K562 (cell line): ENCODE measurements around the gene TANC1. TPM values are rescaled to one million over a fixed set of nuclear protein-coding genes. Genes with fewer than 3 reads are reported as not detected.

Source experiments
- ATAC-seq: fragments of 200-7000 bp; cut with Tn5 transposase; 3 replicates; pipeline ENCODE4 v1.9.1; 2020; ENCODE audit warnings: moderate library complexity
- BruUV-seq: library from RNA; stranded (reverse); fragments of 400-500 nt; replicated peaks from 2 replicates; lab custom pipeline; 2021; lab: Mats Ljungman, UMichigan
- CTCF ChIA-PET: fragments of 300-600 bp; formaldehyde crosslinking; extraction: SDS; loops from one replicate; lab custom pipeline; 2021; ENCODE audit warnings: low intra/inter-chr PET ratio; lab: Yijun Ruan, JAX
- POLR2A ChIA-PET: fragments of 300-600, 350-650 bp; sonication (Branson Sonifier 250); formaldehyde crosslinking; extraction: SDS; loops from one replicate; lab custom pipeline; 2021; ENCODE audit warnings: antibody characterized with exemption, inconsistent platforms; lab: Yijun Ruan, JAX
- DNase-seq, 4 experiments: peaks; one replicate each; pipeline versions ENCODE4 v3.0.0 to v3.0.0-alpha.2; 2011 to 2018; ENCODE audit warnings: low spot score in 3 of 4, mixed read lengths in 3 of 4; ENCODE audit errors: extremely low read depth in 1 of 4
- FAIRE-seq: peaks from 2 replicates; lab custom pipeline; 2011; peaks lifted over from hg19 to GRCh38; lab: Jason Lieb, UNC
- H2AFZ ChIP-seq: 2 replicates; pipeline ENCODE4 v1.6.0; 2011; ENCODE audit warnings: low read depth, low read length, control low read depth, inconsistent platforms
- H3K27ac ChIP-seq: fragments of 200-600 bp; 3 replicates; pipeline ENCODE4 v1.8.0; 2011; ENCODE audit warnings: low read depth, mild to moderate bottlenecking, control low read depth, inconsistent platforms, low read length, moderate library complexity, mixed read lengths; ENCODE audit errors: extremely low read depth
- H3K27me3 ChIP-seq, 2 experiments: fragments of 300-600 bp in 1 of 2; 2 replicates in 1 of 2; 3 replicates in 1 of 2; pipeline versions ENCODE4 v1.6.0 to v1.8.0; 2011; ENCODE audit warnings: inconsistent platforms in 2 of 2, low read length in 2 of 2, mild to moderate bottlenecking in 1 of 2, mixed read lengths in 1 of 2, moderate library complexity in 1 of 2; ENCODE audit not compliant: control insufficient read depth in 2 of 2, insufficient read depth in 2 of 2
- H3K36me3 ChIP-seq: fragments of 300-600 bp; 3 replicates; pipeline ENCODE4 v1.8.0; 2011; ENCODE audit warnings: mild to moderate bottlenecking, low read length, inconsistent platforms; ENCODE audit not compliant: control insufficient read depth, insufficient read depth
- H3K4me1 ChIP-seq, 2 experiments: fragments of 200-600 bp in 1 of 2; replicated peaks in 1 of 2; 2 replicates in 1 of 2; 3 replicates in 1 of 2; pipeline versions ENCODE4 v1.5.1 to v1.8.0; 2011; ENCODE audit warnings: inconsistent platforms in 2 of 2, low read length in 2 of 2, mild to moderate bottlenecking in 1 of 2, mixed read lengths in 1 of 2, moderate library complexity in 1 of 2; ENCODE audit not compliant: control insufficient read depth in 2 of 2, insufficient read depth in 2 of 2
- H3K4me2 ChIP-seq: 2 replicates; pipeline ENCODE4 v1.6.1; 2011; ENCODE audit warnings: low read length, control low read depth, inconsistent platforms, mixed read lengths; ENCODE audit not compliant: insufficient read depth
- H3K4me3 ChIP-seq: fragments of 200-600 bp; sonication (generic), shearing (Covaris generic); 2 replicates; pipeline ENCODE4 v1.5.1; 2016; ENCODE audit warnings: control low read depth, inconsistent platforms
- H3K79me2 ChIP-seq: fragments of 200-600 bp; 3 replicates; pipeline ENCODE4 v1.8.0; 2011; ENCODE audit warnings: low read length, inconsistent platforms; ENCODE audit not compliant: control insufficient read depth, insufficient read depth
- H3K9ac ChIP-seq, 2 experiments: 2 replicates each; pipeline versions ENCODE4 v1.6.0 to v1.6.1; 2011; ENCODE audit warnings: low read depth in 2 of 2, low read length in 2 of 2, control low read depth in 1 of 2, inconsistent platforms in 1 of 2, mild to moderate bottlenecking in 1 of 2, mixed read lengths in 1 of 2; ENCODE audit not compliant: insufficient read depth in 1 of 2
- H3K9me1 ChIP-seq: one replicate; pipeline ENCODE4 v1.6.0; 2011; ENCODE audit warnings: inconsistent platforms, mild to moderate bottlenecking, low read length, moderate library complexity; ENCODE audit not compliant: control insufficient read depth, insufficient read depth
- H3K9me3 ChIP-seq: replicated peaks from 2 replicates; pipeline ENCODE4 v1.5.1; 2011; ENCODE audit warnings: low read depth, low read length, inconsistent platforms; ENCODE audit not compliant: control insufficient read depth, insufficient read depth
- H4K20me1 ChIP-seq: replicated peaks from 2 replicates; pipeline ENCODE4 v1.6.1; 2011; ENCODE audit warnings: low read length, inconsistent platforms, mixed read lengths; ENCODE audit not compliant: control insufficient read depth, insufficient read depth
- BRD9 ChIP-seq: fragments of 450-650 bp; IDR thresholded peaks from 2 replicates; pipeline ENCODE4 v1.6.1; 2018; ENCODE audit warnings: low read depth; ENCODE audit not compliant: partially characterized antibody
- BRF1 ChIP-seq: IDR thresholded peaks from 3 replicates; pipeline ENCODE4 v1.6.1; 2011; ENCODE audit warnings: borderline replicate concordance, mild to moderate bottlenecking; ENCODE audit not compliant: insufficient read length; ENCODE audit errors: extremely low read depth
- ELF2 ChIP-seq: fragments of 250-450 bp; sonication (Bioruptor Pico); IDR thresholded peaks from 2 replicates; pipeline ENCODE4 v1.5.0; 2021; ENCODE audit warnings: mild to moderate bottlenecking
- PCBP2 ChIP-seq: fragments of 200-400 bp; formaldehyde crosslinking; IDR thresholded peaks from 2 replicates; pipeline ENCODE4 v1.6.1; 2018; ENCODE audit warnings: low read length, low read depth, mild to moderate bottlenecking, moderate library complexity; ENCODE audit not compliant: poor library complexity, severe bottlenecking
- SRSF1 ChIP-seq: fragments of 200-400 bp; formaldehyde crosslinking; IDR thresholded peaks from 2 replicates; pipeline ENCODE4 v1.6.1; 2017; ENCODE audit warnings: mild to moderate bottlenecking, low read depth, low read length, moderate library complexity
- ZNF57 ChIP-seq: fragments of 450-650 bp; formaldehyde crosslinking; IDR thresholded peaks from 2 replicates; pipeline ENCODE4 v1.4.0; 2020; ENCODE audit warnings: mild to moderate bottlenecking, moderate library complexity
- WGBS: fragments of 100-300 bp; shearing (Covaris generic); methylation state at CpG from one replicate; pipeline ENCODE4 v1.1.6; 2016; ENCODE audit warnings: low coverage, mixed read lengths; ENCODE audit not compliant: insufficient coverage; ENCODE audit errors: missing lambda C conversion rate; 5-methylcytosine and 5-hydroxymethylcytosine counted together
- in situ Hi-C: fragments of 300-500 bp; cut with MboI; formaldehyde crosslinking; loops from 4 replicates; pipeline ENCODE4 v1.15.0; 2018; ENCODE audit warnings: inconsistent platforms, mixed read lengths
- intact Hi-C: fragments of 100-400 bp; cut with micrococcal nuclease; formaldehyde crosslinking; loops from 2 replicates; pipeline ENCODE4 v1.14.2; 2022
- polyA plus RNA-seq, 8 experiments: library from polyadenylated mRNA; depleted of rRNA in 4 of 8; stranded (reverse) in 5 of 8; unstranded in 3 of 8; fragments of >200 nt; fragmentation: Nextera tagmentation in 2 of 8; fragmentation: Illumina TruSeq in 1 of 8; extraction: Ambion mirVana in 2 of 8; extraction: Trizol in 1 of 8; gene quantifications; 2 replicates each; pipeline versions ENCODE4 v1.2.1 to v1.2.3, GENCODE V29; 2011 to 2014; ENCODE audit warnings: inconsistent platforms in 1 of 8, missing spikeins in 1 of 8
- total RNA-seq, 7 experiments: library from RNA; depleted of rRNA in 6 of 7; stranded (reverse); fragments of >200 nt in 6 of 7; fragmentation: Illumina TruSeq in 2 of 7; extraction: Trizol in 2 of 7; gene quantifications; 2 replicates each; pipeline versions ENCODE4 v1.2.1 to v1.2.3, GENCODE V29; 2011 to 2021; ENCODE audit warnings: low replicate concordance in 1 of 7

The TANC1 gene
- total and polyA plus RNA-seq, 9 of the 15 experiments (the other 6 are each of a cell fraction or from before 2014, with no cell fraction given) = under 0.01 to 0.20 (median 0.07) TPM; not detected in 1

- TF ChIP-seq SRSF1 (no peak), ZNF57 (CRISPR knock-in tag) (no peak)
Measured at GRCh38 chr2:159226608-159227385, 258.4 kb downstream of the TANC1 start (continued).

GRCh38 chr2:159227467-159227866 lies 259.0 kb downstream of the TANC1 start:
- in situ Hi-C loops (no loop called here), intact Hi-C loops (no loop called here)
- H3K27me3 ChIP-seq = no peaks in the 10 kb centered on the region
- no peak for TF ChIP-seq ELF2
- no peak for TF ChIP-seq BRD9
- no peak for TF ChIP-seq BRF1
- no peak for TF ChIP-seq PCBP2
- BruUV-seq = no TSS peak
- H2AFZ ChIP-seq = no peak overlapping the region
- peaks cover 6 to 7% of the 10 kb centered on the region in 2 experiments for H3K4me1 ChIP-seq
- H3K4me2 ChIP-seq = no peak overlapping the region
- ATAC-seq = no peak
- H3K79me2 ChIP-seq = no peaks in the 10 kb centered on the region
- FAIRE-seq = no peak
- ChIA-PET CTCF (no interaction called here), POLR2A (interaction anchor here (0.6 to 1.4 kb wide), 2 partner anchors 10 to 11 kb away, joined by 3 to 6 read pairs; no protein-coding TSS in a partner anchor)
- no peaks in the 10 kb centered on the region for H4K20me1 ChIP-seq
- no peaks in the 10 kb centered on the region for H3K36me3 ChIP-seq
- no peaks in the 10 kb centered on the region for H3K9me1 ChIP-seq
- 51% methylated on average over 3 of the region's 3 CpGs for WGBS
- no peaks in the 10 kb centered on the region for H3K9me3 ChIP-seq
- DNase-seq = no peak
- H3K27ac ChIP-seq = no peak overlapping the region
- H3K9ac ChIP-seq = no peak overlapping the region
- H3K4me3 ChIP-seq = no peak overlapping the region
